GM21423 (cell line): ENCODE data around the gene GANAB.
"Not testable (repeated sequence)": the region's sequence is repeated elsewhere in the genome, so short reads cannot be mapped to it uniquely, and the experiment has no call there.

Experiments used
- ATAC-seq: cut with Tn5 transposase; IDR thresholded peaks from one replicate; pipeline ENCODE4 v1.9.1; 2021; ENCODE audit warnings: mild to moderate bottlenecking, moderate library complexity; ENCODE audit not compliant: unreplicated experiment

Gene GANAB

DNA sequence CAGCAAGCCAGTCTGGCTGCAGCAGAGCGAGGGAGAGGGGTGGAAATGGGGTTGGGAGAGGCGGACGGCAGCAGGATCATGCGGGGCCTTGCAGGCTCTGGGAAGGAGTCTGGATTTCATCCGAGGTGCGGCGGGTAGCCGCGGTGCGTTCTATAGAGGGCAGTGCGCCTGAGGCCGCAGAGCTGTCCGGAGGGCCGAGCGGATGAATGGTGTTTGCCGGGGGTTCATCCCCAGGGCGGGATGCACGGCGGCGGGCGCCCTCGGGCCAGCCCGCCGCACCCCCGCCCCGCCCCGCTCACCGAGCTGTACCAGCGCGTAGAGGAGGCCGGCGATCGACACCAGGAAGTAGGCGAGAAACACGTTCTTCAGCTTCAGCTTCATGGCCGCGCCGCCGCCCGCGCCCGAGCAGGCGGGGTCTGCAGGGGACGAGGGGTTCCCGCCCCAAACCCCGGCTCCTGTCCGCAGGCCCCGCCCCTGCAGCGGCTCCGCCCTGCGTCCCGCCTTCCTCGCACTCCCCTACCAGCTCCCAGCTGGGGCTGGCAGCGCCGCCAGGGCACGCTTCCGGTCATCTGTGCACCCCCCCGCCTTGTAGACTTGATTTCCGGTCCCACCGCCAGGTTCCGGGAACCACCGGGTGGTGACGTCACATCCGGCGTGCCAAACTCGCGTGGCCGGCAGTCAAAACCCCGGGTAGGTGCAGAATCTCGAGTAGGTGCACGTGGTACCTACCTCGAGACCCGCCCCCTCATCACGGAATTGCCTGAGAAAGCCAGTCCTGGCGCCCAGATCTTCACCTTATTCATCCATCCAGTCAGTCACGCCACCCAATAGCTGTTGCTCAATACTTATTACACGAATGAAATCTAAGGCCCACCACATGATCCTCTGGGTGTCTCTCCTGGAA lies 24.6 kb downstream of the GANAB start, which contains the start of gene B3GAT3:
B3GAT3 (minus strand) TSS at position 420 of the 904 bp plus-strand sequence; CDS start at position 381, 39 bp downstream.
- ATAC-seq: peak; percentile 91

DNA sequence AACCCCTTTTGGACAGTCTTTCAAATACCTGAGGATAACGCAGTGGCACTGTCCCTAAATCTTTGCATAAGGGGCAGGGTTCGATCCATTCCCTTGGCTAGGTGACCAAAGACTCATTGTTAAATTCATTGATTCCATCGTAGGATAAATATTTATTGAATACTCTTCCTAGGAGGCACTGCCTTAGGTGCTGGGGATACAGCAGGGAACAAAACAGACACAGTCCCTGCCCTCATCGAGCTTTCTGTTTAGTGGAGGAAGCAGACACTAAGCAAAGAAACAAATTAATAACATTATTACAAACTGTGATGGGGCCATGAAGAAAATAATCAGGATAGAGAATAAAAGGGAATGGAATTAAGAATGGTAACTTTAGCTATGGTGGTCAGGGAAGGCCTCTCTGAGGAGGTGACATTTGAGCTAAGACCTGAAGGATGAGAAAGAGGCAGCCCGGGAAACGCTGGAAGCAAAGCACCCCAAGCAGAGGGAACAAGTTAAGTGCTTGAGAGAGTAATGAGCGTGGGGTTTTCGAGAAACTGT lies 25.3 kb downstream of the GANAB start:
- ATAC-seq: no peak

DNA sequence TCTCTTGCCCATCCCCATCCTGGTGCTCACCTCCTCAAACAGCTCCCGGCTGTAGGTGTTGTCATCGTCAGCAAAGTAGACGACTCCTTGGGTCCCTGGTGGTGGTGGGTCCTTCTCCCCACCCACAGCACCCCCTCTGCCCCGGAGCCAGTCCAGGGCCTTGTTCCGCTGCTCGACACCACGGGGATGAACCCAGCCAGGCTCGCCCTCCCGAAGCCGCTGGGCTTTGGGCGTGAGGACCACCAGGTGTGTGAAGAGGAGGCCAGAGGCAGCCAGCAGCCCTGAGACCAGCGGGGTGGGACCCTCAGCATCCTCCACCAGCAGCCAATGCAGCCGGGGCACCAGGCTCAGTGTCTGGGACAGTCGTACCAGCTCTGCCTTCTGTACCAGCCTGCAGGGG lies 29.5 kb downstream of the GANAB start:
- ATAC-seq: not testable (repeated sequence)

DNA sequence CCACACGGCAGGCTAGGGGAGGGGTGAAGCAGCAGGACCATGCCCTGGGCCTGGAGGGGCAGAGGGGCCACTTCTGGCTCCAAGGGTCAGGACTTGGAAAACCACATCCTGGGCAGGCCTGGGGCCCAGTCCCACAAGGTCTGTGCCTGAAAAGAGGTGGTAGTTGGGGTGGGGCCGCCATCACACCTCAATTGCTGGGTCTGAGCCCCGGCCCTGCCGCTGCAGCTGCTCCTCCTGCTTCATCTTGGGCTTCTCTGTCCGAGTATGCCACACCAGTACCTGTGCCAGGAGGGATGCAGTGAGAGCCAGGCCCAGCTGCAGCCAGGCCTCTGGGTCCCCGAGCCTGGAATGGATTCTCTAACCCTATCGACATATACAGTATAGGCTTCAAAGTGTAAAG lies 30.9 kb downstream of the GANAB start:
- ATAC-seq: no peak

GRCh38 chr11:62614275-62614674 lies 32.1 kb downstream of the GANAB start:
- no peak for ATAC-seq

GRCh38 chr11:62613291-62613778 lies 33.1 kb downstream of the GANAB start:
- no peak for ATAC-seq

DNA sequence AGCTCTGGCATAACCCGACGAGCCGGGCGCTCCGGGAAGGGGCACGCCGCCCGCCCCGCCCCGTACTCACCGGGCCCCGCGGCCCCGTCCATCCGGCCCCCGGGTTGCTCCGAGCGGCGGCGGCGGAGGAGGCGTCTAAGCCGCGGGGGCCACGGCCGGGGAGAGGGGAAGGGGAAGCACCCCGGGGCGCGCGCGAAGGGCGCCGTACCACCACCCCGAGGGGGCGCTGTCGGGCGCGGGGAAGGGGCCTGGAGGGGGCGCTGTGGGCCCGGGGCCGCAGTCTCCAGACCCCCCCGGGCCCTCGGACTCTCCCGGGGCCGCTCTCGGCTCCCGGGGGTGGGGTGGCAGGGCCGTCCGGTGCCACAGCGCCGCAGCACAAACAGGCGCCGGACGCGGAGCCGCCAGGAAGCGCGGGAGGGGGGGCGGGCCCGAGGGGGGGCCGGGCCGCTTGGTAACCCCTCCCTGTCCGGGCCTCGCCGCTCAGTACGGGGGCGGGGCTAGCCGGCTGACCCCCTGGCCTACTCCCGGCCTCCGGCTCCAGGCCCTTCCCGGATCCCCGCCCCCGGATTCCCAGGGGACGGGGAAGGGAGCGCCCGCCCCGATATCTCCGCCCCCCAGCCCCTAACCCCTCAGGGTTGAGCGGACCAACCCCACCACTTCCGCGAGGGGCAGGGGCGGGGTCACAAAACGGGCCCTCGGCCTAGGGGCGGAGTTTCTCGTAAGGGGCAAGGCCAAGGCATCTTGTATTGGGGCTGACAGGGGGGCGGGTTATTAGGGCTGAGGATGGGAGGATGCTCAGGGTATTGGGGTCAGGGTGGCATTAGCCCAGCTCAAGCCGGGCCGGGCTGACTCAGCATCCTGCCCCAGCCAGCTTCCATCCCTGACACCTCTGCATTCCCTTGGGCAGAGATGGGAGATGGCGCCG lies 33.8 kb downstream of the GANAB start, which contains the start of the genes EML3 and ROM1:
EML3 (minus strand) TSS at position 410 of the 925 bp plus-strand sequence; CDS start at position 92, 318 bp downstream.
ROM1 (plus strand) TSS at position 892 of the 925 bp plus-strand sequence; CDS start at position 917, 25 bp downstream.
- ATAC-seq: peak; percentile 67

GRCh38 chr11:62611705-62612365 lies 34.6 kb downstream of the GANAB start:
- peak; percentile 19 for ATAC-seq

- no peak for ATAC-seq
Measured at GRCh38 chr11:62610814-62611704, 35.4 kb downstream of the GANAB start.

- ATAC-seq: no peak
Measured at GRCh38 chr11:62610403-62610802, 36.0 kb downstream of the GANAB start.

DNA sequence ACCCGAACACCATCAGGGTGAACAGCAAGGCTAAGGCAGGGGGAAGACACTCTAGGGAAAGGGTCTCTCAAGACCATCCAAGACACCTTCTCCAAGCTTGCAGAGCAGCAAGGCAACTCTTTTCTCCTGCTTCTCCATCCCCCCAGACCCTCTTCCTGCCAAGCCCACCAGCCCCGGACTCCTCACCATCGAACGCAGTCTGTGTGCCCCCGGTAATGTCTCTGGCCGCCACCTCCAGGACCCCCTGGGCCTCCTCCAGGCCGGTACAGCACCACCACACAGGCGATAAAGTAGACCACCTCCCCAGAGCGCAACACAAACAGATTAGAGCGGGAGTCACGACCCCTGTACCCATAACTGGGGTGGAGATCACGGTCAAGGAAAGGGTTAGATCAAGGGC lies 37.6 kb downstream of the GANAB start:
- no peak for ATAC-seq

- ATAC-seq: no peak
Measured at GRCh38 chr11:62607714-62608113, 38.7 kb downstream of the GANAB start.

GRCh38 chr11:62605902-62606301 lies 40.5 kb downstream of the GANAB start:
- no peak for ATAC-seq

DNA sequence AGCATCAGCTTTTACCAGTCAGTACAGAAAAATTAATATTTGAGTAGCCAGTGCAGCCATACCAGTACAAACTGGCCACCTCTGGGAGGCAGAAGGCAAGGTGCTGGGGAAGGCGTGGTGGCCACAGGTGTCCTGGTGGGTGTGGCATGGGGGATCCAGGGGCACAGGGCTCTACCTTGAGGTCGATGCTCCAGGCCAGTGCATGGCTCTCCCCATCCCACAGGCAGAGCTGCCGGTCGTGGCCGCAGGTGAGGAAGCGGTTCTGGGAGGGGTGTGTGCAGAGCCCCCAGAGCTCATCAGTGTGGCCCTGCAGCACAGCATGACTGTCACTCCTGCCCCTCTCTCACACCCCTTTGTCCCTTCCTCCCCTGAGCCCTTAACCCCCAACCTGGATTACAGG lies 40.9 kb downstream of the GANAB start:
- no peak for ATAC-seq

GRCh38 chr11:62604460-62605120 lies 41.8 kb downstream of the GANAB start:
- no peak for ATAC-seq

GRCh38 chr11:62603776-62604299 lies 42.6 kb downstream of the GANAB start:
- no peak for ATAC-seq

- ATAC-seq: no peak
Measured at GRCh38 chr11:62603072-62603408, 43.4 kb downstream of the GANAB start.
